GM21360 (cell line): ENCODE results near the gene INSYN2B.
A peak's percentile ranks its signal among the peaks of the same experiment; 100 is the strongest.
"Not testable (repeated sequence)": the region's sequence is repeated elsewhere in the genome, so short reads cannot be mapped to it uniquely, and the experiment has no call there.

Source experiments
- ATAC-seq: cut with Tn5 transposase; IDR thresholded peaks from one replicate; pipeline ENCODE4 v1.9.1; 2021; ENCODE audit warnings: mild to moderate bottlenecking, moderate library complexity; ENCODE audit not compliant: unreplicated experiment

Gene INSYN2B

DNA sequence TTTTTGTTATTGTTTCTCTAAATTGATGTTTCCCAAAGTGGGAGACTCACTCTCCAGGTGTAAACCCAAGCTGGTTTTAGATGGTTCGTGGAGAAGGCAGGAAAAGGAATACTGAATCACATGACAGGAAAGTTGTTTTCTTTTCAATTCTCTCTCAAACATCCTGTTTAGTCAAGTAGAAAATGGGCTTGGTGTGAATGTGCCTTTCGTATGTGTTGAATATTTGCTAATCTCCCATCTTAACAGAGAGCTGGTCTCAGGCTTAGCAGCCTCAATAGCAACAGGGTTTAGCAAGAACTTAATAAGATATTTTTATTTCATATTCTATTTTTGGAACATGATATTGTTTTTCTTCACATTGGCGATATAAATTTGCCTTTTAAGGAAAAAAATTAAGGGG lies 119.7 kb downstream of the INSYN2B start:
- ATAC-seq, result no peak

DNA sequence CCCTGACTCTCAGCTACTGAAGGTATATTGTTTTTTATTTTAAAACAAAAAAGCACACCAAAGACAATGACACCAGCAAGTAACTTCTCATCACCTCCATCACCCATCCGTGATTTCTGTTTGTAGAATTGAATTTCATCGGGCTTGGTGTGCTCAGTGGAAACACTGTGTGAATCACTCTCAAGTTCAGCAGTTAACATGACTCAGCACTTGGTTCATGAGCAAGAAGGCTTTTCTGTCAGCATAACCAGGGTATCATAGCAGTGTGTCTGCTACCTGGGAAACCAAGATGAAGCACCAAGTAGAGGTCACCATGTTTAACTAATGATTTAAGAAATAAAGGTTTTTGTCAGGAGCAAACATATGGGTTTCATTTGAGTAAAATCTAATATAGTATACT lies 123.7 kb downstream of the INSYN2B start:
- no peak for ATAC-seq

DNA sequence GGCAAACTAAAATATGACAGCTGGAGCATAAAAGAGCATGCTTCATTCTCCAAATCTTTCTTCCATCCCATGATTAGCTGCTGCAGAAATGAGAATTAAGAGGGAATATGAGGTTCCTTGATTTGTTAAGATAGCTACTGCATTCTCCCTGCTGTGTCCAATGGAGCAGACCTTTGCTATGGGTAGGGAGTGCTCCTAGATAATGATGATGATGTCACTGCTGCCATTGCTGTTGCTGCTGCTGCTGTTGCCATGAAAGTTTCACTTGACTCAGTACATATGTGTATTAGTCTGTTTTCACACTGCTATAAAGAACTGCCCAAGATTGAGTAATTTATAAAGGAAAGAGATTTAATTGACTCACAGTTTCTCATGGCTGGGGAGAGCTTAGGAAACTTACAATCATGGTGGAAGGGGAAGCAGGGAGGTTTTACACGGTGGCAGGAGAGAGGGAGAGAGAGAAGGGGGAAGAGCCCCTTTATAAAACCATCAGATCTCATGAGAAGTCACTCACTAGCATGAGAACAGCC lies 128.9 kb downstream of the INSYN2B start:
- no peak for ATAC-seq

DNA sequence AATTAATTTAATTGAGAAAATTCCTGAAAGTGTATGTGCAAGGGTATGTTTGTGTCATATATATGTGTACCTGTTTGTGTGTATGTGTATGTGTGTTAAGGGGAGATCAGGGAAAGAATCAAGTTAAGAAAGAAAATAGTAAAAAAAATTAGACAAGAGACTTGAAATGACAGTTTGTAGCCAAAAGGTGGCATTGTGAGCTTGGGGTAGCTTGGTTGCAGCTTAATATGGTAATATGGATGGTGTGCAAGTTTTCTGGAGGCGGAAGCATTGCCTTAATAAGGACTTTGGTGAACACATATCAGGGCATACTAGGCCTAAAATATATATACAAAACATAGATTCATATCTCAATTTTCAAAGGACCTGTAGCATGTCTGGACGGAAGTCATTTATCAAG lies 129.9 kb downstream of the INSYN2B start:
- ATAC-seq, result no peak

DNA sequence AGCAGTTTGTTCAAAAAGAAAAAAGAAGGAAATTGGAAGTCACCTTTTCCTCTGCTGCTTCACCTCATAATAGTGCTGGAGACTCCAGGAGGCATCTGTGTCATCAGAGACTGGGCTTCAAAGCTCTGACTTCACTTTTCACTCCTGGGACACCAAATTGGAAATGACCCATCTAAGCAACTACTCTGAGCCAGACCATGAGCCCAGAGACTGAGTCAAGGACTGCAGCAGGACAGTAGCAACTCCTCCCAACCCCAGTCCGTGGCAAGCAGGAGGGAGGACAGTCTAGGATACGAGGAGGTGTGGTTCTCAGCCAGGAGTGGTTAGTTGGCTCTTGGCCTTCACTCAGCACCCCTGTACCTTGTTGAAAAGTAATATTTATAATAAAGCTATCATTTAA lies 131.5 kb downstream of the INSYN2B start:
- ATAC-seq, result no peak

DNA sequence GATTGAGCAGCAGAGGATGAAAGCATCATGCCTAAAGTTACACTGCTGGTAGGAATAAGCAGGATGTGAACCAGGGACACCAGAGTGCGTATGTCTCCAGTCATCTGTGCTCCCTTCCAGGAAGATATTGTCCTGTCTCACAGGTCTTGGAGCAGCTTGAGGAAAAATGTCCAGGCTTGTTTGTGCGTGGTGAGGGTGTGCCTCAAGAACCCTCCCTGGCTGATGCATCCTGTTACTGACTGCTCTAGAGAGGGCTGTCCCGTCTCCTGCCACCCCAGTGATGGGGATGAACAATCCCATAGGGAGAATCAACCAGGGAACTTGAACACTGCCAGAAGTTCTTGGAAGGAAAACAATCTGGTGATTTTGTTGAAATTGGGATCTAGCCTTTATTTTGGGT lies 132.0 kb downstream of the INSYN2B start:
- no peak for ATAC-seq

DNA sequence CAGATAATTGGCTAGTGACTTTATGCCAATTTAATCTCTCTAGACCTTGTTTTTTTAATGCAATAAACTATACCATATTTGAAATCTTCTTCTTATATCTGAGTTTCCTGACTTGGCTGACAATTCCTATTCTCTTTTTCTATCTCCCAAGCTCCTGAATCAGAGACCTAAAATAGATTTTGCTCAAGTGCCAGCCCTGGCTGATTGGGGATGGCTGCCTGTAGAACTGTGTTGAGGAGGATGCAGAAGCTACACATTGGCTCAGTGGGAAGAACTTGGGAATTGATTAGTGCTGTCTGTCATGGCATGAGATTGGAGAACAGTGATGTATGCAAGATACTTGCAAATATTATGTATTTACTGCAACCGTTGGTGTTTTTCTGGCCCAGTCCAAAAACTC lies 132.8 kb downstream of the INSYN2B start:
- no peak for ATAC-seq

DNA sequence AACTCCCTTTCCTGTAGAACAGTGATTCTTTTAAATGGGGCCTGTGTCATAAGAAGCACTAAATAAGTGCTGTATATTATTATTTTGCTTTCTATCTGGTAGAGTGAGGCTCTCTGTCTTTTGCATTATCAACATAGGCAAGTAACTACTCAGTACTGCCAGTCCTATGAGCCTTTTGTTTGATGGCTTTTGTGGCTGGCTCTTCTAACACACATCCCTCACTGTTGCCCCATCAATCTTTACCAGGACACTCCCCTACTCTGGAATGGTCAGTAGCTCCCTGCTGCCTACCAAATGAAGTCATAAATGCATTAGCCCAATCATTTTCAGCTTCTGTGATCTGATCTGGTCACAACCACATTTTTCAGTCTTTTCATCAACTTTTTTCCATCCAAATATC lies 137.6 kb downstream of the INSYN2B start:
- ATAC-seq, result no peak

DNA sequence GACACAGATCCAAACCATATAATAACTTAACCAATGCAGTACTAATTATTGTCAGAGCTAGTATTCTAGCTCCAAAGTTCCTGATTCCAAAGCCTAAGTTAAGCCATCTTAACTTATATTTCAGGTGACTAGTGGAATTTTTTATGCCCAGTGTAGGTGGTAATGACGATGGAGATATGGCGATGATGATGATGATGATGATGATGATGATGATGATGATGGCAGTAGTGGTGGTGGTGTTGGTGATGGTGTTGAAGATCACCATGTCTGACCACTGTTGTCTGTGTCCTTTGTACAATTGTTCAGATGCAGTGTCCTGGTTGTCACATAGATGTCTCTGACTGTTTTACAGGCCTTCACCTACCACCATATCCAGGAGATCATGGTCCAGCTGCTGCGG lies 139.9 kb downstream of the INSYN2B start:
- ATAC-seq, result no peak

DNA sequence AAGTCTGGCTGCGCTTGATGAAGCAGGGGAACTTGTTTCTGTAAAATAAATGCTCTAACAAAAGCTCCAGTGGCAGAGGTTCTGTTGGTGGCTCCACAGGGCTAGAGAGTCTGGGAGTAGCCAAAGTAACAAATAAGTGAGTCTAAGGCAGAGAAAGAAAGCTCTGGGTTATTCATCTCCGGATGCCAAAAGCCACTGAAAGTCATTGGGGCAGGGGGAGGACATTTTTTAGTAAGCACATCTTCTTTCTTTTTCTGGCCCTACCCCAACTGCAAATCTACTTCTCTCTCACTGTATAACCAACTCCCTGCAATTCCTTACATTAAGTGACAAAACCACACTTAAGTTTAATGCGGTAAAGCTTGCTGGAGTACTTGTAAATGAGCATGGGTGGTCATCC lies 141.6 kb downstream of the INSYN2B start:
- peak; percentile 70 for ATAC-seq

DNA sequence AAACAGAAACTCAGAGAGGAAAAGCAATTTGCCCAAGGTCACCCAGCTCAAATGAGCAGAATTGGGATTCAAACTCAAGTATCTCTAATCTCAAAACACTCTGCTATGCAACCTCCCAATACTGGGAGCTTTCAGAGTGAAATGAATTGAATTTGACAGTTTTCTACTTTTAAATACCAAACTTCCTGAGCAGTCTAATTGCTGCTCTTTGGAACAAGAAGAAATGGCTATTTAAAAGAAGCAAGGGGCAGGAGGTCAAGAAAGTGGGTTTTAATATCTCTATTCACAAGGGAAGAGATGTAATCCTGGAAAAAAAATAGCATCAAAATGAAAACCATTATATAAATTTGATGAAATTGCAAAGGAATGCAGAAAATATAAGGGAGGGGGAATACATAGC lies 142.6 kb downstream of the INSYN2B start:
- ATAC-seq, result no peak

DNA sequence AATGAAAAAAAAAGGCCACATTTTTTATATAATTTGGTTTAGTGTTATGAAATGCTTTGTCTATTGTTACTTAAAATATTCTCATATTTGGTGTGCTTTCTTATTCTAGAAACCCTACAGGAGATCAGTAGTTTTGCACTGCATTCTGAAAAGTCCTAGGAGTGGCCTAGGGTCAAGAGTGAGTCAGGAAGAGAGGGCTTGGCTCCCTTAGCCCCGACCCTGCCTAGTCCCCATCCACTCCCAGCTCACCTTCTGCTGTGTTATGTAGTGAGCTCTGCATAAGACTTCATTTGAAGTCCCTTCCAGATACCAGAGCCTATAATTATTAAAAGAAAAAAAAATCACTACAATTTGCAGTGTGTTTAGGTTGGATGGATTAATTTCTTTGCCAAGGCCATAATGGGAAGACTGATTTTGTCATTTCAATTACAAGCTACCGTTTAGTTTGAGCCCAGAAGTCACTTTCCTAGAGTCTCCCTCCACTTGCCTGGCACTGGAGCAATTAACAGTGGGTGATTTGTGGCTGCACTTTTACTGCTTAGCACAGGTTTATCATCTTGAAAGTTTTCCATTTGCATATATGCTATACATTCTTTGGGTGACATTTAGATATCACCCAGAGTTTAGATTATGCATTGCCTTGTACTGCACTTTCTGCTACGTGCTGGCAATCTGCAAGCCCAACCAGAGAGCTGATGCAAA lies 143.3 kb downstream of the INSYN2B start:
- no peak for ATAC-seq

DNA sequence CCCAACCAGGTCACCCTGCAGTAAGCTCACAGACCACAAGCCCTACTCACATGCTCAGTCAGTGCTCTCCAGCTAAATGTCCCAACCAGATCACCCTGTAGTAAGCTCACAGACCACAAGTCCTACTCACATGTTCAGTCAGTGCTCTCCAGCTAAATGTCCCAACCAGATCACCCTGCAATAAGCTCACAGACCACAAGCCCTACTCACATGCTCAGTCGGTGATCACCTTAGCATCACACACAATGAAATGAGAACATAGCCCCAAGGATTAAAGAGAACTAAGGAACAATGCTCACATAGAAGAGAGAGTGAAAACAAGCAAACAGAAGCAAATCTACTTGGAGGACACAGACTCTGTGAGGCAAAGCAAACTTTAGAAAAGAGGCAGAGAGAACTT lies 145.8 kb downstream of the INSYN2B start:
- not testable (repeated sequence) for ATAC-seq

DNA sequence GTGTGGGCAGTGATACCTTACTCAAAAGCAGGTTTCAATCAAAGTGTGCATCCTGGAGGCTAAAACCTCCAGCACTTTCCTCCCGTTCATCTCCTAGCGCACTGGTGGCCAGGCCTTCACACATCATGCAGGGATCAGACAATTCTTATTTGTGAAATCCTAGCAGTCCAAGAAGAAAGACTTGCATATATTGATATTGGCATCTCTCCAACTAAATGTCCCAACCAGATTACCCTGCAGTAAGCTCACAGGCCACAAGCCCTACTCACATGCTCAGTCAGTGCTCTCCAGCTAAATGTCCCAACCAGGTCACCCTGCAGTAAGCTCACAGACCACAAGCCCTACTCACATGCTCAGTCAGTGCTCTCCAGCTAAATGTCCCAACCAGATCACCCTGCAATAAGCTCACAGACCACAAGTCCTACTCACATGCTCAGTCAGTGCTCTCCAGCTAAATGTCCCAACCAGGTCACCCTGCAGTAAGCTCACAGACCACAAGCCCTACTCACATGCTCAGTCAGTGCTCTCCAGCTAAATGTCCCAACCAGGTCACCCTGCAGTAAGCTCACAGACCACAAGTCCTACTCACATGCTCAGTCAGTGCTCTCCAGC lies 146.5 kb downstream of the INSYN2B start:
- not testable (repeated sequence) for ATAC-seq

DNA sequence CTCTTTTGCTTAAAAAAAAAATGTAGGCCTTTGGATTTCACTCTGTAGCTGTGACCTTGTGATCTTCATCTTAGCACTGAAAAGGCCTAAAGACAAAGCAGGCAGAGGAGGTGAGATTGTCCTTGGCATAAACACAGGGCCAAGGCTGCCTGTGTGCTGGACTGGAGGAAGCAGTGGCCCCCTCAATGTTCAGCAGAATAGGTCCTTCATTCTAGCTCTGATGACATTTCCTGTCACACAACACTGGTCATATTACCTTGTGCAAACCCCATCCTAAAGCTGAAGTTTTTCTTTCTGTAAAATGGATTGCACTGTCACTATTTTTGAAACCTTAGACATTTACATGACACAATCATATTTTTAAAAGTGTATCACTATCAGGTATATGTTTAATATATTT lies 147.4 kb downstream of the INSYN2B start:
- no peak for ATAC-seq

DNA sequence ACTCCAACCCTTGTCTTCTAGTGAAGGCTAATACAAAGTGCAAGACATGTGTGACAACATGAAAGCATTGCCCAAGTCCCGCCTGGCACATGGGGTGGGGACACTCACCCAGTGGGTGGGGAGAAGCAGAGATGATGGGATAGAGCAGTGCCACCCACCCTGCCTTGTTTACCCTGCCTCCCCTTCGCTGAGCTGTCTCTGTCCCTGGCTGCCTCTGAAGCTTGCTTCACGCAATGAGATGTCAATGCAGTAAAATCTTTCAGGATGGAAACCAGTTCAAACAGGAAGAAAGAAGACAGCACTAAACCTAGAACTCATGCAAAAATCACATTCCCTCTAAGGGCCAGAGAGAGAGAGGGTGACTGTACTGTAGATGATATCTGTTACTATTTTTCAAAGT lies 148.0 kb downstream of the INSYN2B start:
- ATAC-seq, result no peak

DNA sequence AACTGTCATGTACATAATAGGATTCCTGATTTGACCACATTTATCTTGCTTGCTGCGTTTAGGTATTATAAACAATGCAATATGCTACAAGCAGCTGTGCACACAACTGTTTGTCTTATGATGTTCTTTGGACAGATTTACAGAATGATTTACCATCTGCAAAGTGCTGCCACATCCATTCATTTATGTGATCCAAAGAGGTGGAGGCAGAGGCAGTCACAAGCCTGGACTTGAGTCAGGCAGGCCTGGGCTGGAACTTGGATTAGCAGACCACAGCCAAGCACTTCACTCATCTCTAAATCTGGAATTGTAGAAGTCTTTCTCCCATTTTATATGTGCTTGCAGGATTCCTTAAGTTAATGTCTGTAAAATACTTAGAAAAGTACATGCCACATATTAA lies 149.0 kb downstream of the INSYN2B start:
- no peak for ATAC-seq

DNA sequence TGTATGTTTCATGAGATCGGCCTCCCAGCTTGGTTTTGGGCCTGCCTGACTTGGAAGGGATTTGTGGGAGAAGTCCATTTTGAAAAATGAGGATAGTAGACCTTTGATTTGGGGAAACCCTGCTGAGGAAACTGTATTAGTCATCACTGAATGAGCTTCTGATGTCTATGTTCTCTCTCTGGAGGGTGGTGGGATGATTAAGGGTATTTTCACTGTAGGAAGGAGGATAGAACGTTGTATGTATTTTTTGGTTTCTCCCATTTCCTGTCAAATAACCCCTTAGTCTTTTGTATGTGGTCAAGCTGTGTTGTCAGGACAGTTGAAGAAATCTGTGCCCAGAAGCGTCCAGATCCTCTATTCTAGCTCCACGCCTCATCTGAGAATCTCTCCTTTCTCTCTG lies 151.9 kb downstream of the INSYN2B start:
- ATAC-seq, result no peak

DNA sequence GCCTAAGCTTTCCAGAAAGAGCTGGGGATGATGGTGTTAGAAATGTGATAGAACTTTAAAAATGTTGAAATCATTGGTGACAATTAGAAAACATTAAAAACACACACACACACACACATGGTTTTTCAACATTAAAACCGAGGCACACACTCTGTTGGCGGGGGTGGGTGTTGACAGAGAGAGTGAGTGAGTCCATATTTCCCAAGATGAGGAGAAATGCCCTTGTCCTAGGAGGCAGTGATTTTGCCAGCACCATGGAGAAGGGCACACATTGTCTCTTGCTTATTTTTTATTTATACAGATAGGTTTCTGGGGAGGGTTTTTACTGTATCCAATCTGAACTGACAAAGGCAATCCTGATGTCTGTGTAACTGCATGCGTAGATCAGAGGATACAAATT lies 152.5 kb downstream of the INSYN2B start:
- ATAC-seq, result no peak

DNA sequence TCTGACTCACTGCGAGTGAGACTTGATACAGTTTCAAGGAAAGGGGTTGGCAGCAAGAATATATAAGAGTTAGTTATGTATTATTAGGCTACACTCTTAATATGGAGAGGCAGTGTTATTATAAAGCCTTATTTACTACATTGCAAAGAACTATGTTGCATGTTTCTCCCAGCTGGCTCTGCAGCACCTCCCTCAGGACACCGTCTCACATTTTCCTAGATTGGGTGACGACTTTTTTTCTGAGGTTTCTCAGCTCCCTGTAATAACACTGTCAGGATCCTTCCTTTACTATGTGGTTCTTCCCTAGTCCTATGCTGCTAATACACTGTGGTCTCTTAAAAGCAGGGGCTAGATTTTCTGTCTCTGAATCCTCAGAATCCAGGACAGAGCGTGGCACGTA lies 153.7 kb downstream of the INSYN2B start:
- no peak for ATAC-seq

DNA sequence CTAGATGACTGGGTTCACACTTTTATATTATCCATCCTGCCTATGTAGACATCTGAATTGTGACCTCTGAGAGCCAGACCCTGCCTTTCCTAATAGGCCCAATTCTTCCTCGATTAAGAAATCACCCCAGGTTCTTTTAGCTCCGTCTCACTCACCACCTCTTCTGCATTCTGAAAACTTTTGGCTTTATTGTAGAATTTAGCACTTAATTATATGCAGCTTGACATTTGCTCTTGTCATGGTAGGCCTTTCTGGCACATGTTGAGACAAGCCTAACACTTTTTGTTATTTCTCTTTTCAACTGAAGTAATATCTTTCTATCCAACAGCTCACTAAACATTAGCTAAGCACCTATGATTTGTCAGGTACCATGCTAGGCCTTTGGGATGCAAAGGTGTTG lies 163.3 kb downstream of the INSYN2B start:
- ATAC-seq, result no peak

DNA sequence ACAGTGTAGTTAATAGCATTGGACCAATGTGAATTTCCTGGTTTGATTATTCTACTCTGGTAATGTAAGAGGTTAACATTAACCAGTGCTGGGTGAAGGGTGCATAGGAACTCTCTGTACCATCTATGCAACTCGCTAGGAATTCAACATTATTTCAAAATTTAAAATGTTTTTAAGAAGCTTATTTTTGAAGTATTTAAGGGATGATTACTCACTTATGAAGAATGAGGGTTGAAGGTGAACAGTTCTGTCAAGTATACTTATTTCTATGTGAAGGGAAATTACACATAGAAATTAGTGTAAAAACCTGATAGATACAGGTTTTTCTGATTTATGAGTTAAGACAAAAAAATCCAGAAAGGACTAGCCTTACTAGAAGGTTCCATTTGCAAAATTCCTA lies 165.8 kb downstream of the INSYN2B start:
- ATAC-seq, result no peak
